Measurements from ENCODE around the gene FHAD1. TPM values are rescaled to one million over a fixed set of nuclear protein-coding genes. Genes with fewer than 3 reads are reported as not detected.

FHAD1 gene
- total and polyA plus RNA-seq, 9 of the 15 experiments (the other 6 are each of a cell fraction or from before 2014, with no cell fraction given) = 0.32 to 2.1 (median 1.5) TPM; not detected in 1

- 8% methylated on average over 13 of the region's 13 CpGs for WGBS (ENCODE audit: insufficient coverage, low coverage, missing lambda C conversion rate)
- no peak overlapping the region for H2AFZ ChIP-seq (ENCODE audit: low read depth, low read length)
- ChIA-PET CTCF (ENCODE audit: low intra/inter-chr PET ratio) (no interaction called here), POLR2A (interaction anchor here (0.6 to 0.9 kb wide), 2 partner anchors 10 to 27 kb away, joined by 3 read pairs; no protein-coding TSS in a partner anchor)
- intact Hi-C loops (cut with micrococcal nuclease) (no loop called here), in situ Hi-C loops (cut with MboI) (no loop called here)
- no peak overlapping the region for H3K4me3 ChIP-seq
- DNase-seq (ENCODE audit: extremely low read depth in 1 of 4, low spot score in 3 of 4) = no peak
- peaks cover 35 to 54% of the 10 kb centered on the region in 2 experiments; a peak in 4 of 5 replicates for H3K27me3 ChIP-seq (ENCODE audit: control insufficient read depth in 2 of 2, insufficient read depth in 2 of 2, low read length in 2 of 2)
- no peaks in the 10 kb centered on the region; a peak in 1 of 5 replicates for H3K4me1 ChIP-seq (replicated peaks in 1 of 2; ENCODE audit: control insufficient read depth in 2 of 2, insufficient read depth in 2 of 2, low read length in 2 of 2)
- H3K9me1 ChIP-seq (ENCODE audit: control insufficient read depth, insufficient read depth, low read length) = no peaks in the 10 kb centered on the region
- no peak for ATAC-seq
- no peak overlapping the region for H3K27ac ChIP-seq (ENCODE audit: extremely low read depth, low read depth, low read length)
- H3K36me3 ChIP-seq (ENCODE audit: control insufficient read depth, insufficient read depth, low read length) = no peaks in the 10 kb centered on the region
- no peak overlapping the region for H3K4me2 ChIP-seq (ENCODE audit: insufficient read depth, low read length)
- H4K20me1 ChIP-seq (replicated peaks; ENCODE audit: control insufficient read depth, insufficient read depth, low read length) = no peaks in the 10 kb centered on the region
- no TSS peak for BruUV-seq (replicated peaks)
- no peak for FAIRE-seq
- no peaks in the 10 kb centered on the region for H3K79me2 ChIP-seq (ENCODE audit: control insufficient read depth, insufficient read depth, low read length)
- no peak overlapping the region for H3K9ac ChIP-seq (ENCODE audit: insufficient read depth in 1 of 2, low read depth in 2 of 2, low read length in 2 of 2)
- H3K9me3 ChIP-seq (replicated peaks; ENCODE audit: control insufficient read depth, insufficient read depth, low read depth, low read length) = peaks cover 4% of the 10 kb centered on the region; the same call in 1 of the 2 replicates
- TF ChIP-seq ZBTB49 (CRISPR knock-in tag; IDR thresholded peaks at IDR 0.05; ENCODE audit: borderline replicate concordance) (no peak), ZNF785 (CRISPR knock-in tag; IDR thresholded peaks at IDR 0.05) (no peak), CEBPG (CRISPR knock-in tag; IDR thresholded peaks at IDR 0.05) (no peak), CEBPG (tag; conservative IDR thresholded peaks at IDR 0.05 in 1 of 2, IDR thresholded peaks at IDR 0.05 in 1 of 2) (peak; percentile 80 to 86), TEAD1 (CRISPR knock-in tag; IDR thresholded peaks at IDR 0.05) (no peak), FOXM1 (IDR thresholded peaks at IDR 0.05; ENCODE audit: low read depth) (no peak), FOXM1 (CRISPR knock-in tag; IDR thresholded peaks at IDR 0.05; ENCODE audit: low read depth) (no peak), ZNF274 (IDR thresholded peaks at IDR 0.05; ENCODE audit: borderline replicate concordance, low read depth, low read length) (no peak), BACH1 (tag; IDR thresholded peaks at IDR 0.05) (no peak), ETV5 (CRISPR knock-in tag; IDR thresholded peaks at IDR 0.05; ENCODE audit: low read depth) (no peak), ZNF766 (CRISPR knock-in tag; conservative IDR thresholded peaks at IDR 0.05) (no peak), HNRNPLL (IDR thresholded peaks at IDR 0.05; ENCODE audit: low read depth, low read length, poor library complexity, severe bottlenecking) (no peak), MTA1 (IDR thresholded peaks at IDR 0.05; ENCODE audit: borderline replicate concordance) (no peak)
- TF ChIP-seq, protein P1, sequence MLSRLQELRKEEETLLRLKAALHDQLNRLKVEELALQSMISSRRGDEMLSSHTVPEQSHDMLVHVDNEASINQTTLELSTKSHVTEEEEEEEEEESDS (CRISPR knock-in tag; IDR thresholded peaks at IDR 0.05) = no peak
- TF ChIP-seq, protein P2, sequence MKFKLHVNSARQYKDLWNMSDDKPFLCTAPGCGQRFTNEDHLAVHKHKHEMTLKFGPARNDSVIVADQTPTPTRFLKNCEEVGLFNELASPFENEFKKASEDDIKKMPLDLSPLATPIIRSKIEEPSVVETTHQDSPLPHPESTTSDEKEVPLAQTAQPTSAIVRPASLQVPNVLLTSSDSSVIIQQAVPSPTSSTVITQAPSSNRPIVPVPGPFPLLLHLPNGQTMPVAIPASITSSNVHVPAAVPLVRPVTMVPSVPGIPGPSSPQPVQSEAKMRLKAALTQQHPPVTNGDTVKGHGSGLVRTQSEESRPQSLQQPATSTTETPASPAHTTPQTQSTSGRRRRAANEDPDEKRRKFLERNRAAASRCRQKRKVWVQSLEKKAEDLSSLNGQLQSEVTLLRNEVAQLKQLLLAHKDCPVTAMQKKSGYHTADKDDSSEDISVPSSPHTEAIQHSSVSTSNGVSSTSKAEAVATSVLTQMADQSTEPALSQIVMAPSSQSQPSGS (CRISPR knock-in tag; IDR thresholded peaks at IDR 0.05) = no peak
Observed at GRCh38 chr1:15311122-15311822, 64.2 kb downstream of the FHAD1 start.

Measured in K562 (cell line).